ENCODE measurements around the gene CYP2D6. TPM values are rescaled to one million over a fixed set of nuclear protein-coding genes. Genes with fewer than 3 reads are reported as not detected.

CYP2D6 gene
- total RNA-seq, 1 donor from 2014 or later = 3.2 TPM

GRCh38 chr22:42174062-42174461, 43.5 kb upstream of the CYP2D6 start:
- Mint-ChIP-seq H3K36me3 (ENCODE audit: low read depth, unreplicated experiment) (no peaks in the 10 kb centered on the region), H3K4me3 (ENCODE audit: unreplicated experiment) (no peak overlapping the region), H3K27me3 (ENCODE audit: unreplicated experiment) (no peaks in the 10 kb centered on the region), H3K27ac (ENCODE audit: unreplicated experiment) (no peak overlapping the region), H3K4me1 (ENCODE audit: unreplicated experiment) (peaks cover 13% of the 10 kb centered on the region), H3K9me3 (ENCODE audit: unreplicated experiment) (no peaks in the 10 kb centered on the region)
- TF ChIP-seq CTCF (IDR thresholded peaks at IDR 0.05; ENCODE audit: unreplicated experiment) = no peak
- no peak for DNase-seq (ENCODE audit: low spot score)

GRCh38 chr22:42173183-42173926, 42.7 kb upstream of the CYP2D6 start:
- TF ChIP-seq CTCF (IDR thresholded peaks at IDR 0.05; ENCODE audit: unreplicated experiment) = no peak
- Mint-ChIP-seq H3K4me1 (ENCODE audit: unreplicated experiment) (peaks cover 11% of the 10 kb centered on the region), H3K9me3 (ENCODE audit: unreplicated experiment) (no peaks in the 10 kb centered on the region), H3K4me3 (ENCODE audit: unreplicated experiment) (no peak overlapping the region), H3K27ac (ENCODE audit: unreplicated experiment) (no peak overlapping the region), H3K27me3 (ENCODE audit: unreplicated experiment) (no peaks in the 10 kb centered on the region), H3K36me3 (ENCODE audit: low read depth, unreplicated experiment) (no peaks in the 10 kb centered on the region)
- DNase-seq (ENCODE audit: low spot score) = no peak

- no peak for DNase-seq (ENCODE audit: low spot score)
- H3K27ac Mint-ChIP-seq (ENCODE audit: unreplicated experiment) = no peak overlapping the region
Observed at GRCh38 chr22:42172773-42173172, 42.2 kb upstream of the CYP2D6 start.

GRCh38 chr22:42171946-42172719, 41.5 kb upstream of the CYP2D6 start:
- TF ChIP-seq CTCF (IDR thresholded peaks at IDR 0.05; ENCODE audit: unreplicated experiment) = no peak
- DNase-seq (ENCODE audit: low spot score) = no peak
- Mint-ChIP-seq H3K27me3 (ENCODE audit: unreplicated experiment) (no peaks in the 10 kb centered on the region), H3K4me1 (ENCODE audit: unreplicated experiment) (no peaks in the 10 kb centered on the region), H3K27ac (ENCODE audit: unreplicated experiment) (no peak overlapping the region), H3K4me3 (ENCODE audit: unreplicated experiment) (no peak overlapping the region), H3K9me3 (ENCODE audit: unreplicated experiment) (no peaks in the 10 kb centered on the region), H3K36me3 (ENCODE audit: low read depth, unreplicated experiment) (no peaks in the 10 kb centered on the region)

More at GRCh38 chr22:42172773-42173172, 42.2 kb upstream of the CYP2D6 start:
- Mint-ChIP-seq H3K9me3 (ENCODE audit: unreplicated experiment) (no peaks in the 10 kb centered on the region), H3K27me3 (ENCODE audit: unreplicated experiment) (no peaks in the 10 kb centered on the region), H3K36me3 (ENCODE audit: low read depth, unreplicated experiment) (no peaks in the 10 kb centered on the region), H3K4me3 (ENCODE audit: unreplicated experiment) (no peak overlapping the region), H3K4me1 (ENCODE audit: unreplicated experiment) (peaks cover 5% of the 10 kb centered on the region)
- no peak for TF ChIP-seq CTCF (IDR thresholded peaks at IDR 0.05; ENCODE audit: unreplicated experiment)

- Mint-ChIP-seq H3K4me3 (ENCODE audit: unreplicated experiment) (no peak overlapping the region), H3K4me1 (ENCODE audit: unreplicated experiment) (no peaks in the 10 kb centered on the region), H3K9me3 (ENCODE audit: unreplicated experiment) (no peaks in the 10 kb centered on the region), H3K36me3 (ENCODE audit: low read depth, unreplicated experiment) (peaks cover 5% of the 10 kb centered on the region), H3K27me3 (ENCODE audit: unreplicated experiment) (no peaks in the 10 kb centered on the region), H3K27ac (ENCODE audit: unreplicated experiment) (no peak overlapping the region)
- no peak for DNase-seq (ENCODE audit: low spot score)
- no peak for TF ChIP-seq CTCF (IDR thresholded peaks at IDR 0.05; ENCODE audit: unreplicated experiment)
Observed at GRCh38 chr22:42171417-42171816, 40.8 kb upstream of the CYP2D6 start.
